NCI-H82 treated with DMSO at 0.1 percent for 48 hours (cell line): ENCODE measurements around the gene ITPR1.
A peak's percentile ranks its signal among the peaks of the same experiment; 100 is the strongest.

Experiments used
- DNase-seq: peaks from one replicate; lab custom pipeline; 2025; ENCODE audit not compliant: unreplicated experiment; lab: John Stamatoyannopoulos, UW

ITPR1 gene

DNA sequence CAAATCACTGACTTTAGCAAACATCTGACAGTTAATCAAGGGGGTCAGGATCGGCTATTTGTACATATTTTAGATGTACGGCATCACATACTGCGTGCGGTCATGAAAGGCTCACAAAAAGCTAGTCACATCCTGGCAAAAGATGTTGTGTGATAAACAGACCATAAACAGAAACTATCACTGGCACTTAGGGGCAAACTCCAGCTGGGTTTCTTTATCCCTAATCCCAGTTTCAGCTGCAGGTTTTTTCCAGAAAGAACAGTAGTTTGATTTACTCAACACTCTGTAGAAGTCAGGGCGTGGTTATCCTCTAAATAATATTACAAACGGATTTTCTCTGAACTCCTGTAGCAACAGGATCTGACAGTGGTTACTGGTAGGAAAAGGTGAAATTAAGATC, 373.7 kb downstream of the ITPR1 start:
- peak; percentile 6 for DNase-seq

DNA sequence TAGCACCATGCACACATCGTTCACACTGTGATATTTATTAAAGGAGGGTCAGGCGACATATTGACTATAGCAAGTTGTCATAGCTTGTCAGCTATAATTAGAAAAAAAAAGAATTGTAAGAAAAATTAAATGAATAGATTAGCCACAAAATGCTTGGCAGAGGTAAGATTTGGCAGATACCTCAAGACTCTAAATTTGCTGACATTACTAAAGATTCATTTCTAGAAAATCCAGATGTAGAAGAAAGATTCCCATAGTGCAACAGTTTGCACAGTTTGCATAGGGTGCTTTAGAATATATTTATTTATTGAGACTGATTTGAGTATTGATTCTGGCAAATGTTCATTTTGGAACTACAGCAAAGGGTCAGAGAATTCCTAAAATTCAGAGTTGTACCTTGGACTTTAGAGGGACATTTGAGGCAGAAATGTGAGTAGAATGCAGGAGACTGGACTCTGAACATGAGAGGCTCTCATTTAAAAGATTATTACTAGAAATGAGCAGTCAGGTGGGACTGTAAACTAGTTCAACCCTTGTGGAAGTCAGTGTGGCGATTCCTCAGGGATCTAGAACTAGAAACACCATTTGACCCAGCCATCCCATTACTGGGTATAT, 384.1 kb downstream of the ITPR1 start:
- DNase-seq = no peak

DNA sequence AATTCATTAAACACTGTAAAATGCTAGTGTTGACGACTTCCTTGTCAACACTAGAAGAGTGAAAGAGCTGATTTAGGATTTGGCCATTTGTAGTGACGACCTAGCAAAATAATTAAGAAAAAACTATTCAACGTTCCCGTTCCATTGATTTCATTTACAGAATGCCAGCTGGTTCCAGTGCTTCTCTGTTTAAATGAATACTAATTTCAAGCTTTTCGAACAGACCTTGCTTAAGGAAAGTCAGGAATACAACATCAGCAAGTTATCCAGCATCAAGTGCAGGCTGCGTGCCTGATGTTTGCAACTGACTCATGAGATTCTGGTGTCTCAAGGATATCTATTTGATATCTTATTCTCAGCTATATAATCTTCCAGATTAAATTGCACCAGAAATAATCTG, 387.7 kb downstream of the ITPR1 start:
- DNase-seq = no peak

DNA sequence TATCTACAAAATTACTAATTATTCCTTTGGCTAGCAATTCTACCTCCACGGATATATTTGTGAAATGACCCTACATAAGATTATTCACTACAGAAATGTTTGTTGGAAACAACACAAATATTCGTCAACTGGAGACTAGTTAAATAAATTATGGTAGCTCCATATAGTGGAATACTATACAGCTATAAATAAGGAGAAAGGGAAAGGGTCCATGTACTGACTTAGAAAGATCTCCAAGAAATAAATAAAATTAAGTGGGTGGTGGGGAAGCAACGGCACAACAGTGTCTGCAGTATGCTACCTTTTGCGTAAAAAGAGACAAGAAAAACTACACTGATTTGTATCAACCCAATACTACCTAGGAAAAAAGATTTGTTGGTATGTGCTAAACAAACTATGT, 389.4 kb downstream of the ITPR1 start:
- DNase-seq = no peak

DNA sequence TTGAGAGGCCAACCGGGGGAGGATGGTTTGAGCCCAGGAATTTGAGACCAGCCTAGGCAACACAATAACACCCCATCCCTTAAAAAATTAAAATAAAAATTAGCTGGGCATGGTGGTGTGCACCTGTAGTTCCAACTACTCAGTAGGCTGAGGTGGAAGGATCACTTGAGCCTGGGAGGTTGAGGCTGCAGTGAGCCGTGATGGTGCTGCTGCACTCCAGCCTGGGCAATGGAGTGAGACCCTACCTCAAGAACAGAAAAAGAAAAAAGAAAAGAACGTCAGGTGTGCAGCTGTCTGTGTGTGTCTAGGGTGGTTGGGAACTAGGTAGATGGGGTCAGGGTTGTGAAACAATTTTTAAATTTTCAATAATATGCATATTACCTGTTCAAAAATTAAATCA, 389.9 kb downstream of the ITPR1 start:
- DNase-seq = no peak

DNA sequence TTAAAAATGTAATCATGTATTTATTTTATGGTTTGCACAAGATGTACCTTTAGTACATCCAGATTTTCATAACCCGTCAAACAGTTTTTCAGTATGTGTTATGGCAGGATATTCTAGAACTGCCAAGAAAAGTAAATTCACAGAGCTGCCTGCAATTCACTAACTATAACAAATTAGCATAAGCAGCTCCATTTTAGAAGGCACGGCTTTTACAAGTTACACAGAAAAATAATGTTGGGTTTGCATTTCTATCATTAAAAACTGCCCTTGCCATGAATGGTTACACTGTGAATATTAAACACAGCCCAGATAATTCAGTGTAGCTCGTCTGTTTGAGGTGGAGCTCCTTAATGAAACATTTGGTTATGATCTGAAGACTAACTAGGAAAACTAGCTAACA, 391.7 kb downstream of the ITPR1 start:
- DNase-seq = no peak

DNA sequence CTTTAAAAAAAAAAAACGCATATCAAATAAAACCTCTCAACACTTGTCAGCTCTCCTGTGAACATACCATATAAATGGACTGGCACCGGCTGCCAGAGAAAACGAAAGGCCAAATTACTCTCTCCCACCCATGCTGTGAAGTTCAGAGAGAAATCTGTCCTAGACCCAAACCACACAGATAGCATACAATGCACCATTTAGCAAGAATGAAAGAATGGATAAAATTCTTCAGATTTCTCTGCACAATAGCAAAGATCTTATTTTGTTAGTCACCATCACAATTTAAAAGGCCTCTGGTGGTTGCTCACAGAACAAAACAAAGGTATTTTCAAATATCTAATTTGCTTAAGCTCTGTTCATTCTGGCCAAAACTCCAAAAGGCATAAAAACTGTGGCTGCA, 392.2 kb downstream of the ITPR1 start:
- no peak for DNase-seq

DNA sequence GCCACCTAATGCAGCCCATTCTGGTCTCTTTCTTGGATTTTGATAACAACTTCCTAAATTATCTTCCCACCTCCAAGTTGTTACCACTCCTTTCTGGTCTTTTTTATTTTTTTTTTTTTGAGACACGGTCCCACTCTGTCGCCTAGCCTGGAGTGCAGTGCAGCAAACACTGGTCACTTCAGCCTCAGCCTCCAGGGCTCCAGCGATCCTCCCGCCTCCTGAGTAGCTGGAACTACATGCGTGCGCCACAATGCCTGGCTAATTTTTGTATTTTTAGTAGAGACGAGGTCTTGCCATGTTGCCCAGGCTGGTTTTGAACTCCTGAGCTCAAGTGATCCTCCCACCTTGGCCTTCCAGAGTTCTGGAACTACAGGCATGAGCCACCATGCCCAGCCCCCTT, 393.3 kb downstream of the ITPR1 start:
- DNase-seq = no peak

DNA sequence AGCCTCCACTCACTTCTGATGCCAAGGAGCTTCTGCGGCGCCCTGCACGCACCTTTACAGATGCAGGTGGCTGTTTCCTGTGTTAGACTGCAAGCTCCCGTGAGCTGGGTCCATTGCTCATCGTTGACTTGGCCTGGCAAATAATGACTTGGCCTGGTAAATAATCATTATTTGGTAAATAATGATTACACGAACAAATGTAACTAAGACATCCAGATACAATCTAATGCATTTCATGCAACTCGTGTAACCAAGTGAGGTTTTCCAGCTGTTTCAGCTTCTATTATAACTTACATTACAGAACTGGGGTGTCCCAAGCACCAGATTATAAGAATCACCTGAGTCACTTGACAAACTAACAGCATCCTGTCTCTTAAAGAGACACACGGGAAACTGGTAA, 394.0 kb downstream of the ITPR1 start:
- DNase-seq = no peak

DNA sequence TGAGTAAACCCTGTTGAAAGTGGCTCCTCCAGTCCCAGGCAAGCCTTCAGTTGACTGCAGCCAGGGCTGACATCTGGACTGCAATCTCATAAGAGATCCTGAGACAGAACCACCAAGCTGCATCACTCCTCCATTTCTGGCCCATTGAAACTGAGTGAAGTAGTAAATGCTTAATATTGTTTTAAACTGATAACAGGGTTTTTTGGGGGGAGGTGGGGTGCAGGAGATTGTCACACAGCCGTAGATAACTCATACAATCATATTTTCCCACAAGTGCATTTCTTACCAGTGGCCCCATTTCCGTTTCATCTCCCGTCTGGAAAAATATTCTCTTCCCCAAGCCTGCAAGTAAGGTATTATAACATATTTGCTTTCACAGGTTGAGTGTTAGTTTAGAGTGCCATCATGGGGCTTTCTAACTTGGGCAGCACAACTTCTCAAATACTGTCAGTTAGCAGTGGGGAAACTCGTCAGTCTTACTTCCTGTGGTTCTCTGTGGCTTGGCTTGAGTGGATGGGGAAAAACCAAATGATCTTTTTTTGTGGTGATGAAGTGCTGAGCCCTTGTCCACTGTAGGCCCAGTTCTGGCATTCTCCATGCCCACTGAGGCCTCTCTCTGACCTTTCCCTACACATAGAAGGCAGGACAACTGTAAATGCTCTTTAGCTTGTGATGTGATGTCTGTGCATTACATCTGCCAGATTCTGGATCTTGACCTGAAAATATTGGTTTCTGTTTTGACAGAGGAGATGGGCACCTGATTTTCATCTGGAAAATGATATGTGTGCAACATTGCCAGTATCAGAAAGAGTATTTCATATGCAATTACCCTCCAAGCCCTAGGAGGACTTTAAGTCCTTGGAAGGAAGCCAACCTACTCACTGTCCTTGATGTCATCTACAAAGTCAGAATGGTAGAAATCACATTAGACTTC, 396.0 kb downstream of the ITPR1 start:
- no peak for DNase-seq

DNA sequence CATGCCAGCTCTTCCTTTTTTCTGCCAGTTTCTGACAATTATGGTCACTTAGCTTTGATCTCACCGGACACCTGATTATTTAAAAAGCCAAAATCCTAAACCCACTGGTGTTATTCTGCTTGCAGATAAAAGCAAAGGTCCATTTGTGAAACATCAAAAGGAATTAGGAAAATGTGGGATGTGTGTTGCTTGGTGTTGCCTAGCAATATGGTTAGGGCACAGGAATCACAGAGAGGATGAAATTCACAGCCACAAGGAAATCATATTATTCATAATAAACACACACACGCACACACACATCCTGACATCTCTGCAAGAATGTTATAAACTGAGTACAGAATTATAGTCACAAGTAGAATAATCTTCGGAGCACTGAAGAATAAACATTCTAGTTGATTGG, 396.7 kb downstream of the ITPR1 start:
- DNase-seq = no peak

DNA sequence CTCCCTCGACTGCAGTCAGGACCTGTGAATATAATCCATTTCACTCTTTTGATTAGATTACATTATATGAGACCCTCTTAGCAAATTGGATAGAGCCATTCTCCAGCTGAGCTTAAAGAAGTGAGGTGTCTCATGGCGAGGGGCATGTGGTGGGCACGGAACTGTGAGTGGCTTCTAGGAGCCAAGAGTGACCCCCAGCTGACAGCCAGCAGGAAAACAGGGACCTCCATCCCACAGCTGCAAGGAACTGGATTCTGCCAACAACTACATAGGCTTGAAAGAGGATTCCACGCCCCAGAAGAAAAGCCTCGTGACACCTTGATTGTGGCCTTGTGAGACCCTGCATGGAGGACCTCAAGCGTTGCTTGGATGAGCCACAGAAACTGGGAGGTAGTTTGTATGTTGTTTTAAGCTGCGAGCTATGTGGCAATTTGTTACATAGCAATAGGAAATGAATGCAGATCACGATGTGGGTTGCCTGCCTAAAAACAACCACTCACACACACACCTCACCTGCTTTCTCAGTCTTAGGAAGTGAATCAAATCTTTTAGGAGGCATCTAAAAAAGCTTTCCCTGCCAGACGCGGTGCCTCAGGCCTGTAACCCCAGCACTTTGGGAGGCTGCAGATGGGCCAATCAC, 401.9 kb downstream of the ITPR1 start:
- DNase-seq = peak; percentile 35

DNA sequence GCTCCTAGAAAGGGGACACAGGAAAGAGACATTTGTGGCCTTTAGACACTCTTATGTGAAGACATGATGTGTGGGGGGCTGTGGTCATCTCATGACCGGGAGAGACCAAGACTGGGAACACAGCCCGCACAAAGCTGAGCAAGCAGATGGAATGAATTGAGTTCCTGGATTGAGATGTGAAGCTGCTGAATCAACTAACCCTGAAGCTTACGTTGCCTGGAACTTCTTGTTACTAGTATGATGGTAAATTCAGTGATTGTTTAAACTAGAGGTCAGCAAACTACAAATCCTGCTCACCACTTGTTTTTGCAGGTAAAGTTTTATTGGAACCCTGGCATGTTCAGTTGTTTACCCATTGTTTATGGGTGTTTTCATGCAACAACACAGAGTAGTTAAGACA, 402.7 kb downstream of the ITPR1 start:
- DNase-seq = no peak
